Upper lobe of left lung (tissue), 6 donors: ENCODE results near the gene PARD6B. TPM values are rescaled to one million over a fixed set of nuclear protein-coding genes. Genes with fewer than 3 reads are reported as not detected.

Source experiments
- ATAC-seq, 2 donors: fragments of 200-7000 bp; cut with Tn5 transposase; one replicate each; pipeline ENCODE4 v1.9.1; 2022; ENCODE audit warnings: mild to moderate bottlenecking in 2 of 2, moderate library complexity in 2 of 2; ENCODE audit not compliant: low FRiP score in 2 of 2
- DNase-seq, 2 donors: peaks; one replicate each; pipeline ENCODE4 v3.0.0-alpha.2; 2019 to 2020
- H3K27ac ChIP-seq, 4 donors: fragments of 200-600 bp; sonication (generic); one replicate each; pipeline ENCODE4 v1.5.1; 2016 to 2019
- H3K27me3 ChIP-seq, 4 donors: fragments of 200-600 bp; sonication (generic); one replicate each; pipeline ENCODE4 v1.5.1; 2017 to 2019
- H3K36me3 ChIP-seq, 4 donors: fragments of 200-600 bp; sonication (generic); one replicate each; pipeline ENCODE4 v1.5.1; 2016 to 2019
- H3K4me1 ChIP-seq, 4 donors: fragments of 200-600 bp; sonication (generic); one replicate each; pipeline ENCODE4 v1.5.1; 2018 to 2019
- H3K4me3 ChIP-seq, 4 donors: fragments of 200-600 bp; sonication (generic); one replicate each; pipeline ENCODE4 v1.5.1; 2017 to 2019; ENCODE audit warnings: mild to moderate bottlenecking in 2 of 4, moderate library complexity in 1 of 4
- H3K9me3 ChIP-seq, 4 donors: fragments of 200-600 bp; sonication (generic); one replicate each; pipeline ENCODE4 v1.5.1; 2018 to 2019
- EP300 ChIP-seq, 4 donors: sonication (generic); formaldehyde crosslinking; IDR thresholded peaks; one replicate each; pipeline ENCODE4 v1.5.1; 2017; ENCODE audit warnings: antibody characterized with exemption in 4 of 4, control low read depth in 2 of 4
- POLR2A ChIP-seq, 4 donors: fragments of 450-650 bp; IDR thresholded peaks; one replicate each; pipeline ENCODE4 v1.5.1; 2016 to 2017; ENCODE audit warnings: antibody characterized with exemption in 4 of 4, mild to moderate bottlenecking in 2 of 4
- POLR2AphosphoS5 ChIP-seq, 2 donors: sonication (generic); formaldehyde crosslinking; IDR thresholded peaks; one replicate each; pipeline ENCODE4 v1.5.1; 2017; ENCODE audit warnings: antibody characterized with exemption in 2 of 2
- WGBS, 2 donors: methylation state at CpG; one replicate each; pipeline ENCODE4 v1.1.5; 2017 to 2018; 5-methylcytosine and 5-hydroxymethylcytosine counted together
- total RNA-seq, 6 donors: library from RNA; depleted of rRNA in 4 of 6; stranded (reverse); fragments of >200 nt in 4 of 6; gene quantifications; one replicate each; pipeline versions ENCODE4 v1.1.0 to v1.2.1, GENCODE V29; 2016 to 2021
- TF ChIP-seq, protein P1 (sequence below), 6 experiments: fragments of 450-650 bp in 4 of 6; fragments of 200-600 bp in 2 of 6; sonication (generic) in 2 of 6; IDR thresholded peaks; one replicate each; pipeline ENCODE4 v1.5.1; 2016 to 2019; ENCODE audit warnings: antibody characterized with exemption in 6 of 6
- donor health status: DM: no; HTN: no; CAD: no; lungs with moderate emphysema.
- donor health status: DM: no; HTN: yes; CAD: no; lungs with severe emphysema.

PARD6B gene
- total RNA-seq, 6 donors from 2014 or later: 7.3 to 56.4 (median 43.4) TPM

DNA sequence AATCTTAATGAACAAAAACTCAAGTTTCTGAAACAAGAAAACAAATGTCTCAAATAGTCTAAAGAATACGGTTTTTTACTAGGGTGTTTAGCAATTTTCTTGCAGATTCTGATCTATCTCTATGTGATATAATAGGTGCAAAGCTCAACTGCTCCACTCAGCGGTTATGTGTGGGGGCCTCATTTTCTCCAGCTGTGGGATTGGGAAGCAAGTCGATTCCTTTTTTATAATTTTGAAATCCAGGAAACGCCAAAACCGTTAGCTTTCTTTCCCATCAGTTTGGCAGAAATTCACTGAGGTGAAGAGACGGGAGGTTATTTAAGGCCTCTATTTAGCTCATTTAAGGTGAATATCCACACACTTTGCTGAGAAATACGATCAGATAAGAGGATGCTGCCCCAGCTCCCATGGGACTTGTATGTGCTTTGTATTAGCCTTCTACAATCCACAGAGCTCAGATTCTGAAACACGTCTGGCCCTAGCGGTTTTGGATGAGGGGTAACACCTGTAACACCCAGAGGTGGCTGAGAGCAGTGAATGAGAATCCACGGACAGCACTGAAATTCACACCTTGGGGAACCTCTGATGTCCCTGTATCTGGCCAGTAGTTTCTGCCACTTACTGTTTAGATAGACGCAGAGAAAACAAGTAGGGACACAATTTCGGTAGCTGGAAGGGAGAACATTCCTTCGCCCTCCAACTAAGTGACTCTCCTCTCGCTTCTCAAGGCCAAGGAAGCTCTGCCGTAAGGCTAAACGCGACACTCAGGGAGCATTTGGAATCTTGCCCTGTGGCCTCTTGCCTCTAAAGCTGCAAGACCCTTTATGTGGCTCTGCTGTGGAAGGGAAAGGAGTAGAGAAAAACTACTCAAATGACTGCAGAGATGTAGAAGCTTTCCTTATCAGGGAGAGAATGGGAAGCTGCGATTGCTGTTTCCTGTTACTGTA is 56.9 kb downstream of the PARD6B start:
- WGBS, 2 donors: 52 to 65% methylated on average over 18 of the region's 18 CpGs
- no peak for DNase-seq
- TF ChIP-seq, protein P1, sequence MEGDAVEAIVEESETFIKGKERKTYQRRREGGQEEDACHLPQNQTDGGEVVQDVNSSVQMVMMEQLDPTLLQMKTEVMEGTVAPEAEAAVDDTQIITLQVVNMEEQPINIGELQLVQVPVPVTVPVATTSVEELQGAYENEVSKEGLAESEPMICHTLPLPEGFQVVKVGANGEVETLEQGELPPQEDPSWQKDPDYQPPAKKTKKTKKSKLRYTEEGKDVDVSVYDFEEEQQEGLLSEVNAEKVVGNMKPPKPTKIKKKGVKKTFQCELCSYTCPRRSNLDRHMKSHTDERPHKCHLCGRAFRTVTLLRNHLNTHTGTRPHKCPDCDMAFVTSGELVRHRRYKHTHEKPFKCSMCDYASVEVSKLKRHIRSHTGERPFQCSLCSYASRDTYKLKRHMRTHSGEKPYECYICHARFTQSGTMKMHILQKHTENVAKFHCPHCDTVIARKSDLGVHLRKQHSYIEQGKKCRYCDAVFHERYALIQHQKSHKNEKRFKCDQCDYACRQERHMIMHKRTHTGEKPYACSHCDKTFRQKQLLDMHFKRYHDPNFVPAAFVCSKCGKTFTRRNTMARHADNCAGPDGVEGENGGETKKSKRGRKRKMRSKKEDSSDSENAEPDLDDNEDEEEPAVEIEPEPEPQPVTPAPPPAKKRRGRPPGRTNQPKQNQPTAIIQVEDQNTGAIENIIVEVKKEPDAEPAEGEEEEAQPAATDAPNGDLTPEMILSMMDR (IDR thresholded peaks at IDR 0.05): peak in 3 of 6 experiments; percentile 5 to 14 (median 10)
- no peak for TF ChIP-seq EP300 (IDR thresholded peaks at IDR 0.05)
- H3K4me1 ChIP-seq: peaks cover 8 to 14% (median 10%) of the 10 kb centered on the region in 4 donors
- no peaks in the 10 kb centered on the region for H3K36me3 ChIP-seq
- peak overlapping the region in 3 of 4 donors; percentile 11 to 67 (median 21) for H3K27ac ChIP-seq
- peak in 1 of 2 donors; percentile 46 for ATAC-seq
- no peak overlapping the region for H3K4me3 ChIP-seq
- H3K27me3 ChIP-seq: no peaks in the 10 kb centered on the region
- no peaks in the 10 kb centered on the region for H3K9me3 ChIP-seq

- TF ChIP-seq, protein P1 (IDR thresholded peaks at IDR 0.05): no peak
- TF ChIP-seq POLR2AphosphoS5 (IDR thresholded peaks at IDR 0.05) (no peak), EP300 (IDR thresholded peaks at IDR 0.05) (peak in 1 of 4 donors; percentile 33)
- H3K4me3 ChIP-seq: no peak overlapping the region
- peak overlapping the region; percentile 67 to 82 (median 80) for H3K27ac ChIP-seq
- ATAC-seq (no peak), DNase-seq (no peak)
- H3K4me1 ChIP-seq: peaks cover 14 to 26% (median 19%) of the 10 kb centered on the region in 4 donors
- WGBS, 2 donors: 81 to 84% methylated on average over 9 to 11 of the region's 11 CpGs
- H3K27me3 ChIP-seq: peaks cover 0 to under 1% (median 0%) of the 10 kb centered on the region in 4 donors
- no peaks in the 10 kb centered on the region for H3K9me3 ChIP-seq
- no peaks in the 10 kb centered on the region for H3K36me3 ChIP-seq
These were observed 58.7 kb downstream of the PARD6B start for GRCh38 chr20:50789968-50790650.

DNA sequence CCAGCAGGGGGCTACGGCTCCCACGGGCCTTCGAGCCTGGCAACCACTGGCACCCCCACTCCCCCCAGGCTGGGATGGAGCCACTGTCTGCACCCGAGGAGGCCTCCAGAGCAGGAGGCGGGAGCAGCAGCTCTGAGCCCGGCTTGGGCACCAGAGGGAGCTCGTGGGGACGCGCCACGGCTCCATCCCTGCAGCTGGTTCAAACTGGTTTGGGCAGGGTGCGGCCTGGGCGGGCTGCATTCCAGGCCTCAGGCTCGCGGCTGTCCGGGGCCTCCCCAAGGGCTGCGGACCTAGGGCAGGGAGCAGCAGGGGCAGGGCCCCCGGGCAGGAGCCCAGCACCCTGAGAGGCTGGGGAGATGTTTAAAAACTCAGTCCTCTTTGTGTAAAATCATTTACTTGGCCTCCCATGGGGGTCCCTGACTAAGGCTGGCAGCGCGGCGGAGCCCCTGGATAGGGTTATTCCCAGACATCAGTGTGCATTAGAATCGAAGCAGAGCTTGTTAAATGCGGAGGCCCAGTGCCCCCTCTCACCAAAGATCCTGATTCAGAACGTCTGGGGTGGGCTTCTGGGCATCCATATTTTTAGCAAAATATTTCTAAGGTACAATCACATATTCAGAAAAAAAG is 59.4 kb downstream of the PARD6B start:
- WGBS, 2 donors: 20 to 46% methylated on average over 8 to 17 of the region's 23 CpGs
- TF ChIP-seq POLR2A (IDR thresholded peaks at IDR 0.05) (peak in 1 of 4 donors; percentile 43), POLR2AphosphoS5 (IDR thresholded peaks at IDR 0.05) (peak in 1 of 2 donors; percentile 32), EP300 (IDR thresholded peaks at IDR 0.05) (no peak)
- TF ChIP-seq, protein P1 (IDR thresholded peaks at IDR 0.05): peak; percentile 63 to 85 (median 73)
- H3K4me1 ChIP-seq: peaks cover 18 to 32% (median 25%) of the 10 kb centered on the region in 4 donors

DNA sequence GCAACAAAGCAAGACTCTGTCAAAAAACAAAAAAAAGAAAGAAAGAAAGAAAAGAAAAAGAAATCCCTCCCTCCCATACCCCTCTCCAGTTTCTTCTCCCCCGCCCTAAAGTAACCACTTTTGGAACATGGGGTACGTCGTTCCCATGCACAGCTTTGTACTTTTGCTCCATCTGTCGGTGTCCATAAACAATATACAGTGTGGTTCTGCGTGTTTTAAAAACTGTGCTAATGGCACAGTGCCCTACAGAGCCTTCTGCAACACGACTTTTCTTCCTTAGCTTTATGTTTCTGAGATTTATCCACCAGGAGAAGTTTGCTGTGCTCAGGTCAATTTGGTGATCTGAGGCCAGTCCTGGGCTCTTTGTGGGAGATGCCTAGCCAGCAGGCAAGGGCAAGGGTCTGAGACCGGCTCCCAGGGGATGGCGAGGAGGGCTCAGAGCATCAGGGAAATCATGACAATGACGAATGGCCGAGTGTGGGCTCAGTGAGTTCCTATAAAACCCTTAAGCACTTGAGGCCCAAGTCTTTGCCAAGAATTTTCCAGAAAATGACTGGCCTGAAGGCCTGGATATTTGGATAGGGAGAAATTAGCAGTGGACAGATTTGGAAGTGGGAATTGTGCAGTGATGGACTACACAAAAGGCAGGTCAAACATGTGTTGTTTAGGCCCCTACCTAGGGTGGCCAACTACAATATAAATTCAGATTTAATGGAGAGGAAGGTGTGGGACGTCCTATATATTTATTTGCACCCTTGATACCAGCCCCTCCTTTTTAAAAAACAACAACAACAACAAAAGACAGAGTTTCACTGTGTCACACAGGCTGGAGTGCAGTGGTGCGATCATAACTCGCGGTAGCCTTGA is 61.6 kb downstream of the PARD6B start:
- H3K27ac ChIP-seq: no peak overlapping the region
- DNase-seq (no peak), ATAC-seq (no peak)
- no peaks in the 10 kb centered on the region for H3K36me3 ChIP-seq
- peaks cover 0 to 4% (median 0%) of the 10 kb centered on the region in 4 donors for H3K27me3 ChIP-seq
- H3K9me3 ChIP-seq: no peaks in the 10 kb centered on the region
- TF ChIP-seq POLR2AphosphoS5 (IDR thresholded peaks at IDR 0.05) (no peak), POLR2A (IDR thresholded peaks at IDR 0.05) (no peak), EP300 (IDR thresholded peaks at IDR 0.05) (no peak)
- TF ChIP-seq, protein P1 (IDR thresholded peaks at IDR 0.05): no peak
- no peak overlapping the region for H3K4me3 ChIP-seq
- H3K4me1 ChIP-seq: peaks cover 20 to 32% (median 26%) of the 10 kb centered on the region in 4 donors
- WGBS, 2 donors: 83 to 92% methylated on average over 14 of the region's 14 CpGs

More for the DNA sequence above, 59.4 kb downstream of the PARD6B start:
- DNase-seq (peak; percentile 91 to 95), ATAC-seq (peak; percentile 90 to 95)
- Histone ChIP-seq H3K27ac (peak overlapping the region; percentile 67 to 82 (median 80)), H3K4me3 (peak overlapping the region in 1 of 4 donors; percentile 22), H3K27me3 (peaks cover 0 to 4% (median 0%) of the 10 kb centered on the region in 4 donors), H3K36me3 (no peaks in the 10 kb centered on the region), H3K9me3 (no peaks in the 10 kb centered on the region)
